NB4 (cell line): ENCODE results near the gene TSPAN10.
"Not testable (repeated sequence)": the region's sequence is repeated elsewhere in the genome, so short reads cannot be mapped to it uniquely, and the experiment has no call there.

Experiments used
- DNase-seq: peaks from one replicate; pipeline ENCODE4 v3.0.0; 2010; ENCODE audit warnings: low read depth
- H3K4me3 ChIP-seq: one replicate; pipeline ENCODE4 v1.5.1; 2011; ENCODE audit warnings: mild to moderate bottlenecking, low read depth, low read length, moderate library complexity
- MYC ChIP-seq: IDR thresholded peaks from 2 replicates; pipeline ENCODE4 v1.6.1; 2011; ENCODE audit warnings: low read depth, low read length
- POLR2A ChIP-seq: IDR thresholded peaks from 2 replicates; pipeline ENCODE4 v1.6.1; 2011; ENCODE audit warnings: mild to moderate bottlenecking; ENCODE audit not compliant: insufficient read length; ENCODE audit errors: extremely low read depth
- TF ChIP-seq, protein P1 (sequence below): IDR thresholded peaks from 2 replicates; pipeline ENCODE4 v1.6.1; 2011; ENCODE audit warnings: low read depth, low read length
- TF ChIP-seq, protein P2 (sequence below): IDR thresholded peaks from one replicate; pipeline ENCODE4 v1.5.1; 2012; ENCODE audit warnings: low read depth, low read length

Gene TSPAN10

DNA sequence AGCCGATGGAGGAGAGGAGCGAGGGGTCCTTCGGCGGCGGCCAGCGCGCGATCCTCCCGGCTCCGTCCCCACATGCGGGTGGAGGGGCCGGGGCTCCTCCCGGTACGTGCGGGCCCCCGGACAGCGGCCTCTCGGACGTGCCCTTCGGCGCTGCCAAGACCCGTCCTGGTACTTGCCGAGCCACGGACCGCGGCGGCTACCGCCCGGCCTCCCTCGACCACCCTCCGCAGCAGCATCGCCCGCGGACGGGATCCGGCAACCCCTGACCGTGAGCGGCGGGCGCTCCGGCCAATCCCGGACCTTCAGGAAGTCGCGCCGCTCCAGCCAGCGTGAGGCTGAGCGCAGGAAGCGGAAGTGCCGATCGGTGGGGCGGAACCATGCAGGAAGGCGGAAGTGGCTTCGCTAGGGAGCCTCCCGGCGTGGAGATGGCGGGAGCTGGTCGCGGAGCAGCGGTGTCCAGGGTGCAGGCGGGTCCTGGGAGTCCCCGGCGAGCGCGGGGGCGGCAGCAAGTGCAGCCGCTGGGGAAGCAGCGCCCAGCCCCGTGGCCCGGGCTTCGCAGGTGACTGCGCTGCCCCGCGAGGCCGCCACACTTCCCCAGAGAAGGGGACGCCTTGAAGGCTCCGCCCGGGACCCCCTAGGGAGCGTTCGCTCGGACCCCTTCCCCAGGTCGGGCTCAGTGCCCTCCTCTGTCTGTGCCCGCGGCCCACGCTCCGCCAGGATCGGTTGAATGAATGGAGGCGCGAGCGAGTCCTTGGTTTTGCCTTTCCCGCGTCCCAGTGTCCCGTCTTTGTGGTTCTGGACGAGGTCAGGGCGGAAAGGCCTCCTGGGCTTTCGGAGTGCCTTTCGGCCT lies 29.6 kb downstream of the TSPAN10 start, which contains the start of the genes CCDC137 and OXLD1:
TSS of gene CCDC137 (plus strand) at position 396 of the 850 bp plus-strand sequence. CDS start at position 426, 30 bp downstream.
TSS of gene OXLD1 (minus strand) at position 264 of the 850 bp plus-strand sequence. CDS start at position 236, 28 bp downstream.
- peak within 1 kb of the TSS; percentile 94 for H3K4me3 ChIP-seq
- TF ChIP-seq, protein P1, sequence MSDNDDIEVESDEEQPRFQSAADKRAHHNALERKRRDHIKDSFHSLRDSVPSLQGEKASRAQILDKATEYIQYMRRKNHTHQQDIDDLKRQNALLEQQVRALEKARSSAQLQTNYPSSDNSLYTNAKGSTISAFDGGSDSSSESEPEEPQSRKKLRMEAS = peak; percentile 78
- peak; percentile 93 for TF ChIP-seq POLR2A
- TF ChIP-seq, protein P2, sequence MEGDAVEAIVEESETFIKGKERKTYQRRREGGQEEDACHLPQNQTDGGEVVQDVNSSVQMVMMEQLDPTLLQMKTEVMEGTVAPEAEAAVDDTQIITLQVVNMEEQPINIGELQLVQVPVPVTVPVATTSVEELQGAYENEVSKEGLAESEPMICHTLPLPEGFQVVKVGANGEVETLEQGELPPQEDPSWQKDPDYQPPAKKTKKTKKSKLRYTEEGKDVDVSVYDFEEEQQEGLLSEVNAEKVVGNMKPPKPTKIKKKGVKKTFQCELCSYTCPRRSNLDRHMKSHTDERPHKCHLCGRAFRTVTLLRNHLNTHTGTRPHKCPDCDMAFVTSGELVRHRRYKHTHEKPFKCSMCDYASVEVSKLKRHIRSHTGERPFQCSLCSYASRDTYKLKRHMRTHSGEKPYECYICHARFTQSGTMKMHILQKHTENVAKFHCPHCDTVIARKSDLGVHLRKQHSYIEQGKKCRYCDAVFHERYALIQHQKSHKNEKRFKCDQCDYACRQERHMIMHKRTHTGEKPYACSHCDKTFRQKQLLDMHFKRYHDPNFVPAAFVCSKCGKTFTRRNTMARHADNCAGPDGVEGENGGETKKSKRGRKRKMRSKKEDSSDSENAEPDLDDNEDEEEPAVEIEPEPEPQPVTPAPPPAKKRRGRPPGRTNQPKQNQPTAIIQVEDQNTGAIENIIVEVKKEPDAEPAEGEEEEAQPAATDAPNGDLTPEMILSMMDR = no peak
- peak; percentile 87 for TF ChIP-seq MYC
- peak; percentile 98 for DNase-seq

- DNase-seq = peak; percentile 62
- peak overlapping the region; percentile 53 for H3K4me3 ChIP-seq
- TF ChIP-seq POLR2A = no peak
- TF ChIP-seq, protein P1 = no peak
- TF ChIP-seq MYC = no peak
- TF ChIP-seq, protein P2 = peak; percentile 11
Observed at GRCh38 chr17:81667754-81668153, 30.8 kb downstream of the TSPAN10 start.

GRCh38 chr17:81672504-81672903 lies 35.5 kb downstream of the TSPAN10 start:
- no peak for DNase-seq
- H3K4me3 ChIP-seq = no peak overlapping the region
- TF ChIP-seq POLR2A = no peak
- TF ChIP-seq, protein P1 = no peak
- TF ChIP-seq MYC = no peak
- TF ChIP-seq, protein P2 = no peak

DNA sequence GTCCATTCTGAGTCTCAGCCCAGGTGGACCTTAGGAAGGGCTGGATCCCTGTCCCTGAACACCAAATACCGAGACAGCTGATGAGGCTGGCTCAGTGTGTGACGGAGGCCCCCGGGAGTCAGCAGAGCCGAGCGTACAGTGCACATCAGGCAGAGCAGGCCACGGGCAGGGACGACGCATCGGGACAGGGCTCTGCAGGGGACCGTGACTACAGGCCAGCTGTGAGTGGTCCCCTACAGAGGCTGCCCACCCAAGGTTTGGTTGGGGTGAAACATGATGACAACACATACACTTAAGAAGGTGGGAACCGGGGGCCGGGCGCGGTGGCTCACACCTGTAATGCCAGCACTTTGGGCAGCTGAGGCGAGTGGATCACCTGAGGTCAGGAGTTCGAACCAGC lies 36.0 kb downstream of the TSPAN10 start:
- no peak for DNase-seq
- TF ChIP-seq, protein P2 = no peak
- TF ChIP-seq MYC (no peak), POLR2A (no peak)
- TF ChIP-seq, protein P1 = no peak
- no peak overlapping the region for H3K4me3 ChIP-seq

- TF ChIP-seq, protein P2 = no peak
- TF ChIP-seq POLR2A (no peak), MYC (no peak)
- TF ChIP-seq, protein P1 = no peak
- DNase-seq = no peak
Observed at GRCh38 chr17:81673561-81674258, 36.7 kb downstream of the TSPAN10 start.

GRCh38 chr17:81675515-81676221 lies 38.7 kb downstream of the TSPAN10 start:
- peak; percentile 52 for DNase-seq
- H3K4me3 ChIP-seq = not testable (repeated sequence)

More at GRCh38 chr17:81673561-81674258, 36.7 kb downstream of the TSPAN10 start:
- H3K4me3 ChIP-seq = no peak overlapping the region
